Erythroblast (primary cell): ENCODE results near the gene SPNS2.

Experiments
- DNase-seq, 2 experiments: peaks; one replicate each; lab custom pipeline; 2025; lab: John Stamatoyannopoulos, UW
- GATA1 ChIP-seq: IDR thresholded peaks from 2 replicates; pipeline ENCODE4 v1.6.1; 2011; ENCODE audit warnings: low read depth, mild to moderate bottlenecking, control low read depth, low read length, moderate library complexity
- POLR2A ChIP-seq: IDR thresholded peaks from 2 replicates; pipeline ENCODE4 v1.6.1; 2011; ENCODE audit warnings: mild to moderate bottlenecking, low read length

SPNS2 gene

DNA sequence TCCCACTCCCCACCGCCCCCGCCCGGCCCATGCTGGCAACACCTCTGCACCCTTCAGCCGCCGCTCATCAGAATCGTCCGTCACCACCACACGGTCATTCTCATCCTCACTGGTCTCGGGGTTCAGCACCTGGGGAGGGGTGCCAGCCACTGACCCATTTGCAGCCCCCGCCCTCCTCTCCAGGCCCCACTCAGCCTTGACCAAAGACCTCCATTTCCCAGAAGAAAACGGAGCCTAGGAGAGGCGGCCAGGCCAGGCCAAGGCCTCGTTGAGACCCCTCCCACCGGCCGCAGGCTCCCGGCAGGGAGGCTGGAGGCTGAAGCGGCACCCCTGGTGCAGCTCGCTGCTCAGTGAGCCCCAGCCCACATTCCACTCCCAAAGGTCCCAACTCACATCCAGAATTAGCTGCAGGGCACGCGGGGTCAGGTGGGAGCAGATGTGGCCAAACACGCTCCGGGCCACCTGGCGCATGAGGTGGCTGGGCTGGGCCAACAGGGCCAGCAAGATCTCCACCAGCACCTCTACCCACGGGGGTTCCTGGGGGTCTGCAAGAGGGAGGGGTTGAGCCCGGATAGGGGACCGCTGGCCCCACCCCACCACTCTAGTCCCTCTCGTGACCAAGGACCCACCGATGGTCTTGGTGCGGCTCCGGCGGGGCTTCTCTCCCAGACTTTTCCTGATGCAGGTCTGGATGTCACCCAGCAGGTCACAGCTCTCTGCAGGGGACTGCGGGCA, 46.7 kb downstream of the SPNS2 start:
- no peak for TF ChIP-seq GATA1
- no peak for TF ChIP-seq POLR2A
- no peak for DNase-seq

DNA sequence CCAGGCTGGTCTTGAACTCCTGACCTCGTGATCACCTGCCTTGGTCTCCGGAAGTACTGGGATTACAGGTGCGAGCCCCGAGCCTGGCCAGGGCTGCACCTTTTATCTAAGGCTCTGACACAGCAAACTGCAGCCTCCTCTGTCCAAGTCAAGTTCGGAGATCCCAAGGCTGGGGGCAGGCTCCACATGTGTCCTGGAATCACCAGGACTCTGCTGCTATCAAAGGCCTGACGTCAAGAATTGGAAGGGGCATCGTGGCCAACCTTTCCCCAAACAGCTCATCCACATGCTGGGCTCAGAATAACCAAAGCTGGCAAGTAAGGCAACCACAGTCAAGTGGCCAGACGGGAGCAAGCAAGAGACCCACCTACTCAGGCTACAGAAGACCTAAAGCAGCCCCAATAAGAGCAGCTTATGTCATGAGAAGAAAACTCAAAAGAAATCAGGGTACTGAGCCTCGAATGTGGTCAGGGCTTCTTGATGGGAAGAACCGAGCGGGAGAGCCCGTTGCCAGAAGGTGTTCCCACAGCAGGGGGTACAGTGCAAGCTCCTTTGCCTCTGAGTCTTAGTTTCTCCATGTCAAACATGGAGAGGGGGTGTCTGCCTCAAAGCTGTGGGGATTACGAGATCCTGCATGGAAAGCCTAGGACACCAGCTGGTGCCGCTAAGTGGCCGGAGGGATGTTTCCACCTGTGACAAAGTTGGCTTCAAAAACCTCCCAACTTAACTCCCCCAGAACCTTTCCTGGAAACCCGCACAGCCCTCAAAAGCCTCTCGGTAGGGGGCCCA, 48.6 kb downstream of the SPNS2 start:
- TF ChIP-seq POLR2A = no peak
- TF ChIP-seq GATA1 = no peak
- no peak for DNase-seq

- TF ChIP-seq GATA1 (no peak), POLR2A (no peak)
Observed at GRCh38 chr17:4548061-4548461, 49.4 kb downstream of the SPNS2 start.

GRCh38 chr17:4548721-4549531, 50.2 kb downstream of the SPNS2 start:
- no peak for DNase-seq
- TF ChIP-seq POLR2A = no peak
- TF ChIP-seq GATA1 = no peak

More at GRCh38 chr17:4548061-4548461, 49.4 kb downstream of the SPNS2 start:
- DNase-seq = no peak

GRCh38 chr17:4549781-4550533, 51.3 kb downstream of the SPNS2 start:
- no peak for DNase-seq
- TF ChIP-seq POLR2A (no peak), GATA1 (no peak)

DNA sequence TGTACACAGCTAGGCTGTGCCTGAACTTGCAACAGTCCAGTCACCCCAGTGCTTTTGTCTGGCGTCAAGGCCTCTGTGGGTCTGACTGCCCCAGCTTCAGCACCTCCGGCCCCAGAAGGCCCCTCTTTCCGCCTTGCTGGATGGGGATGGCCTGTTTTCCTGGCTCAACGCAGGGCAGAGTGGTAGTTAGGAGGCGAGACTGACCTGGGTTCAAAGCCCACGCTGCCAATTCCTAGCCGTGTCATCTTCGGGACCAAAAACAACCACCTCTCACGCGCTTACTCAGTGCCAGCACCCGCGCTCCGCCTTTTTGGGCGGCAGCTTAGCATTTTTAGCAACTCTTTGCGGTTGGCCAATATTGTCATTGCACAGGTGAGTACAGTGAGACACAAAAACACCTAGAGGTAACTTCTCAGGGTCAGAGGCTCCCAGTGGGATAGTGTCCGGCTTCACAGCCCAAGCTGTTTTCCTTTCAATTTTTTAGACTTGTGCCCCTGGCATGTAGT, 51.9 kb downstream of the SPNS2 start:
- TF ChIP-seq GATA1 (no peak), POLR2A (no peak)
- no peak for DNase-seq

DNA sequence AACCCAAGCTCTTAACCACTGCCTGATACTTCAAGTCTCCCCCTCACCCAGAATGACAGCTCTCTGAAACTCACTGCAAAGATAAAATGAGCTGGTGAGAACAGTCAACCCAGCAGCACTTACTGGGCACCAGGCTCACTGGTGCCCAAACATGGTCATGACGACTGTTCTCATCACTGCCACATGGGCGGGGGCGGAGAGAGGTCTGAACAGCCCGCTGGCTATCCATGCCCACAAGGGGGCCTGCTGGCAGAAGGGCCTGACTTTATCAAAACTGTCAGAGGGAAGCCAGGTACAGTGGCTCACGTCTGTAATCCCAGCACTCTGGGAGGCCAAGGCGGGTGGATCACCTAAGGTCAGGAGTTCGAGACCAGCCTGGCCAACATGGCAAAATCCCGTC, 52.5 kb downstream of the SPNS2 start:
- peak in 1 of 2 experiments; percentile 18 for DNase-seq
- TF ChIP-seq POLR2A (no peak), GATA1 (no peak)

DNA sequence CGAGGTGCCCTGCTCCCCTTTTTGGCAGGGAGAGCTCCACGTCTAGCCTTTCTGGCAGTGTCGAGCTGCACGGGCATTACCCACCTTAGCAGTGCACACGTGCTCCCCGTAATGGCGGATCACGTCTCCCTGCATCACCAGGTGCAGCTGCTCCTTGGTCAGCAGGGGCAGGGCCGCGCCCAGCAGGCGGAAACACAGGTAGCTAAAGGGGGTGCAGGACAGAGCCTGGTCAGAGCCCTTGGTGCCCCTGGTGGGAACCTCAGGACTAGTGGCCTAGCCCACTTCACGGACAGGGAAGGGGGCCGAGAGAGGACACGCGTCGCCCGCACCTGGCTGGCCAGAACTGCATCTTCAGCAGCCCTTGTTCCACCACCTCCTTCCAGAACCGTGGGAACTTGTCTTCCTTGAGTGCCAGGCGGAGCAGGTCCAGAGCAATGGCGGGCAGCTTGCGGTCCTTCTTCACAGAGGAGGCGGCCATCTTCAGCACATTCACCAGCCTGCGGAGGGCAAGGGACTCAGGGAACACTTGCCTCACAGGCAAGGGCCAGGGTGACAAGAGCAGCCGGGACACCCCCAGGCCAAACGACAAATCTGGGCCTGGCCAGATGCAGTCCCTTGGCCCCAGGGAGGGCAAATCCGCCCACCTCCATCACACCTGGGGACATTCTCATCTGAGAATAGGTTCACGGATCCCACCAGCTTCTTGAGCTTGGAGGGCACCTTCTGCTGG, 53.3 kb downstream of the SPNS2 start:
- no peak for DNase-seq
- TF ChIP-seq GATA1 (no peak), POLR2A (no peak)

DNA sequence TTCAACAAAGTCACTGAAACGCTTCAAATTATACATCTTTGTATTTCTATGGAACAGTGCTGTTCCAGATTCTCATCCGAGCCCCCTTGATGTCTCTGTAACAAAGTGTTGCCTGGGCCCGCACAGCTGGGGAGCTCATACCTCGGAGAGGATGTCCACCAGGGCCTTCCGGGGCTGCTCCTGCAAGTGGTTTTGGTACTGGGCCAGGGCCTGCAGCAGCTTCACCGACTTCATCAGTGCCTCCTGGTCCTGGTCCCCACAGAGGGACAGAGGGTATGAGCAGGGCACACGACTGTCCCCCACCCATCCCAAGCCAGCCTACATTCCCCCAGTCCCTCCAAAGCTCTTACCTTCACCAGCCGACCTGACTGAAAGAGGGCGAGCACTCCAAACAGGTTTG, 55.0 kb downstream of the SPNS2 start:
- DNase-seq = no peak
- TF ChIP-seq GATA1 (no peak), POLR2A (no peak)

GRCh38 chr17:4554441-4554996, 55.8 kb downstream of the SPNS2 start:
- peak in 1 of 2 experiments; percentile 36 for DNase-seq
- TF ChIP-seq GATA1 = no peak
- TF ChIP-seq POLR2A = no peak

DNA sequence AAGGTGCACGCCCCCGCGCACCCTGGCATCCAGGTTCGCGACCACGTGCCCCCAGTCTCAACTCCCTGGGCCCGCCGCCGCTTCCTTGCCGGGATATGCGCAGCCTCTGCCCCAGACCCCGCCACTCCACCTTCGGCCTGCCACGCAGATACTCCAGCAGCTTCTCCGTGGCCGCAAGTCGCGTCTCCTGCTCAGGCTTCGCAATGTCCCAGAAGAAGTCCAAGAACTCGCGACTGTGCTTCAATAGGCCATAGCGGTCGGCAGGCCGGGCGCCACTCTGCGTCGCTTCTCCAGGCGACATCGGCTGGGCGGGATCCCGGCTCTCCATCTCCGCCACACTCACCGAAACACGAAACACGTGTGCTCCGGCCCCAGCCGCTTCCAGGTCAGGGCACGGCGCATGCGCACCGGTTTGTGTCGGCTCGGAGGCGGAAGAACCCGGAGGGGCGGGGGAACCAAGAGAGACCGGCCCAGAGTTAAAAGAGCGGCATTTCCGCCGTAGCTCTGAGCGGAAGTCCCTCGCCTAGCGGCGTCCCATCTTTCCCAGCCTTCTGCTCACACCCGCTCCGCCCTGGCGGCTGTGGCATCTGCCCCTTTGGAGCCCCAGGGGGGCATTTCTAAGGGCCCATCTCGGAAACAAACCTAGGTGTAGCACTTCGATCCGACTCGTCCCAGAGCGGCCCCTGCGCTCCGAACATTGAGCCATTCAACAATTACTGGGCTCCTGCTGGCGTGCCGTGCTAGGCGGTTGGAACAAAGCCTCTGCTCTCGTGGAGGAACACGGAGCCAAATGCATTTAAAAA, 56.5 kb downstream of the SPNS2 start, which contains the start of gene MYBBP1A:
TSS of gene MYBBP1A (minus strand) at position 388 of the 803 bp plus-strand sequence. CDS start at position 328, 60 bp downstream.
- TF ChIP-seq POLR2A (peak; percentile 84), GATA1 (no peak)
- DNase-seq = peak; percentile 95 to 97
